Measurements from ENCODE around the gene RNFT2.

- TF ChIP-seq JUND (IDR thresholded peaks at IDR 0.05) (no peak), CTCF (IDR thresholded peaks at IDR 0.05 in 2 of 3, conservative IDR thresholded peaks at IDR 0.05 in 1 of 3; ENCODE audit: borderline replicate concordance in 1 of 3, insufficient read depth in 1 of 3, low read depth in 2 of 3, low read length in 2 of 3) (no peak), MAX (IDR thresholded peaks at IDR 0.05) (no peak), EZH2 (IDR thresholded peaks at IDR 0.05) (no peak), SRF (IDR thresholded peaks at IDR 0.05; ENCODE audit: low read depth) (no peak), SP1 (IDR thresholded peaks at IDR 0.05; ENCODE audit: low read depth) (no peak), POLR2AphosphoS5 (IDR thresholded peaks at IDR 0.05; ENCODE audit: low read depth, low read length) (no peak), POLR2A (IDR thresholded peaks at IDR 0.05; ENCODE audit: borderline replicate concordance, extremely low read depth, insufficient read depth, insufficient read length) (no peak), RAD21 (IDR thresholded peaks at IDR 0.05; ENCODE audit: low read depth) (no peak), TCF7L2 (IDR thresholded peaks at IDR 0.05; ENCODE audit: borderline replicate concordance, extremely low read depth, insufficient read depth, insufficient read length) (no peak), REST (IDR thresholded peaks at IDR 0.05; ENCODE audit: low read depth) (no peak), CBX3 (IDR thresholded peaks at IDR 0.05; ENCODE audit: low read depth) (no peak), ATF3 (IDR thresholded peaks at IDR 0.05) (no peak), EZH2phosphoT487 (IDR thresholded peaks at IDR 0.05; ENCODE audit: borderline replicate concordance) (no peak)
These were observed 40.0 kb upstream of the RNFT2 start for GRCh38 chr12:116698116-116698515.

All from HCT116 (cell line).